Upper lobe of left lung (tissue), 6 donors: Measurements from ENCODE around the gene CLBA1. TPM values are rescaled to one million over a fixed set of nuclear protein-coding genes. Genes with fewer than 3 reads are reported as not detected.
A peak's percentile ranks its signal among the peaks of the same experiment; 100 is the strongest.

Experiments
- ATAC-seq, 2 donors: fragments of 200-7000 bp; cut with Tn5 transposase; one replicate each; pipeline ENCODE4 v1.9.1; 2022; ENCODE audit warnings: mild to moderate bottlenecking in 2 of 2, moderate library complexity in 2 of 2; ENCODE audit not compliant: low FRiP score in 2 of 2
- DNase-seq, 2 donors: peaks; one replicate each; pipeline ENCODE4 v3.0.0-alpha.2; 2019 to 2020
- H3K27ac ChIP-seq, 4 donors: fragments of 200-600 bp; sonication (generic); one replicate each; pipeline ENCODE4 v1.5.1; 2016 to 2019
- H3K27me3 ChIP-seq, 4 donors: fragments of 200-600 bp; sonication (generic); one replicate each; pipeline ENCODE4 v1.5.1; 2017 to 2019
- H3K36me3 ChIP-seq, 4 donors: fragments of 200-600 bp; sonication (generic); one replicate each; pipeline ENCODE4 v1.5.1; 2016 to 2019
- H3K4me1 ChIP-seq, 4 donors: fragments of 200-600 bp; sonication (generic); one replicate each; pipeline ENCODE4 v1.5.1; 2018 to 2019
- H3K4me3 ChIP-seq, 4 donors: fragments of 200-600 bp; sonication (generic); one replicate each; pipeline ENCODE4 v1.5.1; 2017 to 2019; ENCODE audit warnings: mild to moderate bottlenecking in 2 of 4, moderate library complexity in 1 of 4
- H3K9me3 ChIP-seq, 4 donors: fragments of 200-600 bp; sonication (generic); one replicate each; pipeline ENCODE4 v1.5.1; 2018 to 2019
- EP300 ChIP-seq, 4 donors: sonication (generic); formaldehyde crosslinking; IDR thresholded peaks; one replicate each; pipeline ENCODE4 v1.5.1; 2017; ENCODE audit warnings: antibody characterized with exemption in 4 of 4, control low read depth in 2 of 4
- POLR2A ChIP-seq, 4 donors: fragments of 450-650 bp; IDR thresholded peaks; one replicate each; pipeline ENCODE4 v1.5.1; 2016 to 2017; ENCODE audit warnings: antibody characterized with exemption in 4 of 4, mild to moderate bottlenecking in 2 of 4
- POLR2AphosphoS5 ChIP-seq, 2 donors: sonication (generic); formaldehyde crosslinking; IDR thresholded peaks; one replicate each; pipeline ENCODE4 v1.5.1; 2017; ENCODE audit warnings: antibody characterized with exemption in 2 of 2
- WGBS, 2 donors: methylation state at CpG; one replicate each; pipeline ENCODE4 v1.1.5; 2017 to 2018; 5-methylcytosine and 5-hydroxymethylcytosine counted together
- total RNA-seq, 6 donors: library from RNA; depleted of rRNA in 4 of 6; stranded (reverse); fragments of >200 nt in 4 of 6; gene quantifications; one replicate each; pipeline versions ENCODE4 v1.1.0 to v1.2.1, GENCODE V29; 2016 to 2021
- TF ChIP-seq, protein P1 (sequence below), 6 experiments: fragments of 450-650 bp in 4 of 6; fragments of 200-600 bp in 2 of 6; sonication (generic) in 2 of 6; IDR thresholded peaks; one replicate each; pipeline ENCODE4 v1.5.1; 2016 to 2019; ENCODE audit warnings: antibody characterized with exemption in 6 of 6
- donor health status: DM: no; HTN: no; CAD: no; lungs with moderate emphysema.
- donor health status: DM: no; HTN: yes; CAD: no; lungs with severe emphysema.

CLBA1 gene
- total RNA-seq, 6 donors from 2014 or later: 11.1 to 44.0 (median 13.3) TPM

GRCh38 chr14:105010891-105011291 lies 25.3 kb downstream of the CLBA1 start:
- TF ChIP-seq EP300 (IDR thresholded peaks at IDR 0.05): no peak
- Histone ChIP-seq H3K27me3 (no peaks in the 10 kb centered on the region), H3K4me1 (peaks cover 0 to 7% (median 3%) of the 10 kb centered on the region in 4 donors), H3K36me3 (peaks cover 0 to 39% (median 25%) of the 10 kb centered on the region in 4 donors), H3K9me3 (no peaks in the 10 kb centered on the region), H3K27ac (no peak overlapping the region), H3K4me3 (no peak overlapping the region)
- DNase-seq (peak in 1 of 2 donors; percentile 76), ATAC-seq (no peak)
- WGBS, 2 donors: 81 to 91% methylated on average over 6 to 16 of the region's 17 CpGs

DNA sequence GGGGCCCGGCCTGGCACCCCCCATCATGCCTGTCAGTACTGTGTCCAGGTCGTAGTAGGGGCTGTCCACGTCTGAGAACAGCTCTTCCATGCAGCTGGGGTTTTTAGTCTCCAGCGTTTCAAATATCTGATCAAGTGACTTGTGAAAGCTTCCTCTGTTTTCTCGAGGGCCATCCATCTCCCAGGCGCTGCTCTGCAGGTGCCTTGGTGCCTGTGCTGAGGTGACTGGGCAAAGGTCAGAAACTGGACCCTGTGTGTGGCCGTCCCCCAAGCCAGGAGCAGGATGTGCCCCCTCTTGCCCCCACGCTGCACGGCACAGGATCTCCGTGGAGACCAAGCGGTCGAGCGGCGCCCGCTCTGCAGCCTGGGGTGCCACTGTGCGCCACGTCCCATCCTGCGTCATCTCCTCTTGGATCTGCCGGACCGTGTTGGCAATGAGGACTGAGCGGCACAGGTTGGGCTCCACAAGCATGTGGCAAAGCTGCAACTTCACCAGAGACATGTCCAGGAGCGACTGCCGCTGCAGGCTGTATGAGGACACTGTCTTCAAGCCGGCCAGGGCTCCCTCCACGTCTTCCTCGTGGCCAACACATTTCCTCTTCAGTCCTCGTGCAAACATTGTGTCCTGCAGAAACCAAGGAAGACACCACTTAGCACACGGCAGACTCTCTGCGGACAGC lies 25.9 kb downstream of the CLBA1 start:
- no peak for DNase-seq
- no peak for ATAC-seq
- H3K27ac ChIP-seq: no peak overlapping the region
- no peaks in the 10 kb centered on the region for H3K9me3 ChIP-seq
- WGBS, 2 donors: 83 to 89% methylated on average over 11 to 27 of the region's 29 CpGs
- no peaks in the 10 kb centered on the region for H3K27me3 ChIP-seq
- no peak overlapping the region for H3K4me3 ChIP-seq
- TF ChIP-seq, protein P1, sequence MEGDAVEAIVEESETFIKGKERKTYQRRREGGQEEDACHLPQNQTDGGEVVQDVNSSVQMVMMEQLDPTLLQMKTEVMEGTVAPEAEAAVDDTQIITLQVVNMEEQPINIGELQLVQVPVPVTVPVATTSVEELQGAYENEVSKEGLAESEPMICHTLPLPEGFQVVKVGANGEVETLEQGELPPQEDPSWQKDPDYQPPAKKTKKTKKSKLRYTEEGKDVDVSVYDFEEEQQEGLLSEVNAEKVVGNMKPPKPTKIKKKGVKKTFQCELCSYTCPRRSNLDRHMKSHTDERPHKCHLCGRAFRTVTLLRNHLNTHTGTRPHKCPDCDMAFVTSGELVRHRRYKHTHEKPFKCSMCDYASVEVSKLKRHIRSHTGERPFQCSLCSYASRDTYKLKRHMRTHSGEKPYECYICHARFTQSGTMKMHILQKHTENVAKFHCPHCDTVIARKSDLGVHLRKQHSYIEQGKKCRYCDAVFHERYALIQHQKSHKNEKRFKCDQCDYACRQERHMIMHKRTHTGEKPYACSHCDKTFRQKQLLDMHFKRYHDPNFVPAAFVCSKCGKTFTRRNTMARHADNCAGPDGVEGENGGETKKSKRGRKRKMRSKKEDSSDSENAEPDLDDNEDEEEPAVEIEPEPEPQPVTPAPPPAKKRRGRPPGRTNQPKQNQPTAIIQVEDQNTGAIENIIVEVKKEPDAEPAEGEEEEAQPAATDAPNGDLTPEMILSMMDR (IDR thresholded peaks at IDR 0.05): no peak
- TF ChIP-seq POLR2AphosphoS5 (IDR thresholded peaks at IDR 0.05) (no peak), POLR2A (IDR thresholded peaks at IDR 0.05) (no peak), EP300 (IDR thresholded peaks at IDR 0.05) (no peak)
- H3K36me3 ChIP-seq: peaks cover 0 to 39% (median 25%) of the 10 kb centered on the region in 4 donors
- peaks cover 0 to 7% (median 3%) of the 10 kb centered on the region in 4 donors for H3K4me1 ChIP-seq

- Histone ChIP-seq H3K4me1 (peaks cover 0 to 7% (median 6%) of the 10 kb centered on the region in 4 donors), H3K27ac (no peak overlapping the region), H3K27me3 (no peaks in the 10 kb centered on the region), H3K36me3 (peaks cover 0 to 38% (median 24%) of the 10 kb centered on the region in 4 donors), H3K4me3 (no peak overlapping the region), H3K9me3 (no peaks in the 10 kb centered on the region)
- WGBS, 2 donors: 65 to 68% methylated on average over 13 to 23 of the region's 23 CpGs
- peak in 1 of 2 donors; percentile 84 for DNase-seq
- TF ChIP-seq, protein P1 (IDR thresholded peaks at IDR 0.05): peak in 2 of 6 experiments; percentile 19 to 26
- no peak for TF ChIP-seq EP300 (IDR thresholded peaks at IDR 0.05)
- peak in 1 of 2 donors; percentile 56 for ATAC-seq
These were observed 26.8 kb downstream of the CLBA1 start for GRCh38 chr14:105012171-105012985.

GRCh38 chr14:105013150-105013785 lies 27.7 kb downstream of the CLBA1 start:
- no peak for ATAC-seq
- H3K9me3 ChIP-seq: no peaks in the 10 kb centered on the region
- DNase-seq: no peak
- TF ChIP-seq POLR2A (IDR thresholded peaks at IDR 0.05): no peak
- no peak for TF ChIP-seq EP300 (IDR thresholded peaks at IDR 0.05)
- TF ChIP-seq, protein P1 (IDR thresholded peaks at IDR 0.05): no peak
- no peak for TF ChIP-seq POLR2AphosphoS5 (IDR thresholded peaks at IDR 0.05)
- peaks cover 0 to 30% (median 20%) of the 10 kb centered on the region in 4 donors for H3K36me3 ChIP-seq
- no peaks in the 10 kb centered on the region for H3K27me3 ChIP-seq
- H3K27ac ChIP-seq: no peak overlapping the region
- H3K4me1 ChIP-seq: peaks cover 4 to 10% (median 6%) of the 10 kb centered on the region in 4 donors
- no peak overlapping the region for H3K4me3 ChIP-seq
- WGBS, 2 donors: 66 to 69% methylated on average over 8 of the region's 8 CpGs

- H3K27ac ChIP-seq: no peak overlapping the region
- peaks cover 7 to 13% (median 11%) of the 10 kb centered on the region in 4 donors for H3K4me1 ChIP-seq
- no peak for DNase-seq
- WGBS, 2 donors: 90% methylated on average over 2 to 9 of the region's 9 CpGs
- H3K36me3 ChIP-seq: peaks cover 0 to 27% (median 17%) of the 10 kb centered on the region in 4 donors
- TF ChIP-seq POLR2AphosphoS5 (IDR thresholded peaks at IDR 0.05): no peak
- no peaks in the 10 kb centered on the region for H3K9me3 ChIP-seq
- no peaks in the 10 kb centered on the region for H3K27me3 ChIP-seq
- ATAC-seq: no peak
- H3K4me3 ChIP-seq: no peak overlapping the region
These were observed 28.4 kb downstream of the CLBA1 start for GRCh38 chr14:105014032-105014431.
